Measurements from ENCODE around the gene PLCL1. TPM values are rescaled to one million over a fixed set of nuclear protein-coding genes. Genes with fewer than 3 reads are reported as not detected.

The PLCL1 gene
- total RNA-seq, 2 donors from 2014 or later: 0.04 to 0.11 TPM

DNA sequence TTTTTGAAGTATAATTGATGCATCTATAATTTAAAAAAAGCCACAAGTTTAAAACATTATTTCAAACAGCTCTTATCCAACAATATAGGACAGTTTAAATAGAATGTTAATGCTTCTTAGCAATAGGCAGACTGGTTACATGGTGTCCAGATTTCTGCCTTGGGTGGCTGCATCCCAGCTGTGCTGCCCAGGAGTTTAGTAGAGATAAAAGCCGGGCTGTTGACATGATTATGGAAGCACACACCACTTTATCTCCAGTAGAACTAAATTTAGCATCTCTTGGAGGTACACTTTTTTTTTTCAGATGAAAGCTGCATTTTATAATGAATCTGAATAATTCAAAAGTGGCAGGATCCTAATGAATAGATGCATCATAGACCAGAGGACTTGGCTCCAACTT, 309.7 kb downstream of the PLCL1 start:
- H3K4me3 Mint-ChIP-seq: no peak overlapping the region
- Histone ChIP-seq H3K27me3 (ENCODE audit: control insufficient read depth, insufficient read depth, low read length, poor library complexity, severe bottlenecking) (no peaks in the 10 kb centered on the region), H3K9me3 (ENCODE audit: control insufficient read depth, low read length) (no peaks in the 10 kb centered on the region), H3K36me3 (ENCODE audit: control insufficient read depth, insufficient read depth, low read length) (no peaks in the 10 kb centered on the region), H3K9ac (ENCODE audit: extremely low read depth, low read length, poor library complexity, severe bottlenecking) (no peak overlapping the region), H3K4me3 (ENCODE audit: low read length) (no peak overlapping the region), H3K27ac (ENCODE audit: low read depth, low read length) (no peak overlapping the region), H3K4me1 (ENCODE audit: control insufficient read depth, insufficient read depth, low read length) (no peaks in the 10 kb centered on the region)
- no peak for DNase-seq
- WGBS, 2 experiments (ENCODE audit: insufficient coverage in 1 of 2, insufficient read length in 1 of 2): 71% methylated on average over 1 of the region's 1 CpG; no CpG with 5 or more reads in 1 of the 2 experiments
- no peaks in the 10 kb centered on the region for H3K4me1 Mint-ChIP-seq
- H3K36me3 Mint-ChIP-seq (ENCODE audit: low read depth): no peaks in the 10 kb centered on the region
- TF ChIP-seq CTCF (conservative IDR thresholded peaks at IDR 0.05): no peak
- no peaks in the 10 kb centered on the region for H3K9me3 Mint-ChIP-seq
- no peak overlapping the region for H3K27ac Mint-ChIP-seq
- H3K27me3 Mint-ChIP-seq (ENCODE audit: insufficient read depth): no peaks in the 10 kb centered on the region

- Mint-ChIP-seq H3K27me3 (ENCODE audit: insufficient read depth) (peaks cover 2% of the 10 kb centered on the region), H3K27ac (no peak overlapping the region), H3K4me1 (no peaks in the 10 kb centered on the region), H3K4me3 (no peak overlapping the region), H3K36me3 (ENCODE audit: low read depth) (no peaks in the 10 kb centered on the region), H3K9me3 (no peaks in the 10 kb centered on the region)
- Histone ChIP-seq H3K9ac (ENCODE audit: extremely low read depth, low read length, poor library complexity, severe bottlenecking) (no peak overlapping the region), H3K9me3 (ENCODE audit: control insufficient read depth, low read length) (no peaks in the 10 kb centered on the region), H3K27me3 (ENCODE audit: control insufficient read depth, insufficient read depth, low read length, poor library complexity, severe bottlenecking) (no peaks in the 10 kb centered on the region), H3K4me1 (ENCODE audit: control insufficient read depth, insufficient read depth, low read length) (no peaks in the 10 kb centered on the region), H3K27ac (ENCODE audit: low read depth, low read length) (no peak overlapping the region), H3K4me3 (ENCODE audit: low read length) (no peak overlapping the region), H3K36me3 (ENCODE audit: control insufficient read depth, insufficient read depth, low read length) (no peaks in the 10 kb centered on the region)
- no peak for DNase-seq
- no peak for TF ChIP-seq CTCF (conservative IDR thresholded peaks at IDR 0.05)
Measured at GRCh38 chr2:198115201-198115600, 310.8 kb downstream of the PLCL1 start.

- no peak for DNase-seq
- WGBS, 2 experiments (ENCODE audit: insufficient coverage in 1 of 2, insufficient read length in 1 of 2): 40 to 82% methylated on average over 1 of the region's 1 CpG
- Mint-ChIP-seq H3K4me3 (no peak overlapping the region), H3K9me3 (no peaks in the 10 kb centered on the region), H3K27me3 (ENCODE audit: insufficient read depth) (peaks cover 6% of the 10 kb centered on the region), H3K27ac (no peak overlapping the region), H3K36me3 (ENCODE audit: low read depth) (no peaks in the 10 kb centered on the region), H3K4me1 (no peaks in the 10 kb centered on the region)
- H3K9ac ChIP-seq (ENCODE audit: extremely low read depth, low read length, poor library complexity, severe bottlenecking): no peak overlapping the region
- H3K4me3 ChIP-seq (ENCODE audit: low read length): no peak overlapping the region
- no peaks in the 10 kb centered on the region for H3K9me3 ChIP-seq (ENCODE audit: control insufficient read depth, low read length)
- H3K4me1 ChIP-seq (ENCODE audit: control insufficient read depth, insufficient read depth, low read length): no peaks in the 10 kb centered on the region
- no peaks in the 10 kb centered on the region for H3K36me3 ChIP-seq (ENCODE audit: control insufficient read depth, insufficient read depth, low read length)
- peaks cover 3% of the 10 kb centered on the region for H3K27me3 ChIP-seq (ENCODE audit: control insufficient read depth, insufficient read depth, low read length, poor library complexity, severe bottlenecking)
- TF ChIP-seq CTCF (conservative IDR thresholded peaks at IDR 0.05): no peak
- no peak overlapping the region for H3K27ac ChIP-seq (ENCODE audit: low read depth, low read length)
Measured at GRCh38 chr2:198116756-198117155, 312.4 kb downstream of the PLCL1 start.

Measured in endodermal cell (in vitro differentiated cells).